Astrocyte (in vitro differentiated cells and primary cell): ENCODE measurements around the gene SPANXC. TPM values are rescaled to one million over a fixed set of nuclear protein-coding genes. Genes with fewer than 3 reads are reported as not detected.

Experiments
- DNase-seq: peaks from one replicate; pipeline ENCODE4 v3.0.0-alpha.2; 2010; ENCODE audit warnings: low read depth
- FAIRE-seq: peaks from 2 replicates; lab custom pipeline; 2011; peaks lifted over from hg19 to GRCh38; lab: Jason Lieb, UNC
- H2AFZ ChIP-seq: 2 replicates; pipeline ENCODE4 v1.6.0; 2012; ENCODE audit warnings: low read depth, low read length, inconsistent platforms
- H3K27ac ChIP-seq: 2 replicates; pipeline ENCODE4 v1.5.1; 2011; ENCODE audit warnings: low read depth, low read length, inconsistent platforms
- H3K27me3 ChIP-seq: 2 replicates; pipeline ENCODE4 v1.6.0; 2011; ENCODE audit warnings: low read length, inconsistent platforms; ENCODE audit not compliant: insufficient read depth
- H3K36me3 ChIP-seq: 2 replicates; pipeline ENCODE4 v1.5.1; 2011; ENCODE audit warnings: low read length, inconsistent platforms; ENCODE audit not compliant: insufficient read depth
- H3K4me1 ChIP-seq: 2 replicates; pipeline ENCODE4 v1.5.1; 2011; ENCODE audit warnings: low read length, inconsistent platforms; ENCODE audit not compliant: insufficient read depth
- H3K4me2 ChIP-seq: 2 replicates; pipeline ENCODE4 v1.6.0; 2012; ENCODE audit warnings: low read length, inconsistent platforms
- H3K4me3 ChIP-seq: 2 replicates; pipeline ENCODE4 v1.5.1; 2011; ENCODE audit warnings: low read depth, mild to moderate bottlenecking, low read length, inconsistent platforms; ENCODE audit not compliant: insufficient read depth
- H3K79me2 ChIP-seq: 2 replicates; pipeline ENCODE4 v1.6.0; 2012; ENCODE audit warnings: mild to moderate bottlenecking, low read length, inconsistent platforms; ENCODE audit not compliant: insufficient read depth
- H3K9ac ChIP-seq: 2 replicates; pipeline ENCODE4 v1.6.0; 2012; ENCODE audit warnings: mild to moderate bottlenecking, low read length, inconsistent platforms
- H3K9me3 ChIP-seq: 2 replicates; pipeline ENCODE4 v1.5.1; 2012; ENCODE audit warnings: low read depth, mild to moderate bottlenecking, low read length, inconsistent platforms; ENCODE audit not compliant: insufficient read depth
- H4K20me1 ChIP-seq: 2 replicates; pipeline ENCODE4 v1.6.0; 2012; ENCODE audit warnings: low read length, inconsistent platforms; ENCODE audit not compliant: insufficient read depth
- H3K27ac Mint-ChIP-seq: one replicate; pipeline ENCODE4 v1.8.0; 2021; ENCODE audit warnings: mild to moderate bottlenecking, mixed read lengths; ENCODE audit not compliant: unreplicated experiment
- H3K27me3 Mint-ChIP-seq: one replicate; pipeline ENCODE4 v1.8.0; 2021; ENCODE audit warnings: low read depth, mixed read lengths; ENCODE audit not compliant: unreplicated experiment
- H3K36me3 Mint-ChIP-seq: one replicate; pipeline ENCODE4 v1.8.0; 2021; ENCODE audit warnings: low read depth, mixed read lengths; ENCODE audit not compliant: unreplicated experiment
- H3K4me1 Mint-ChIP-seq: one replicate; pipeline ENCODE4 v1.8.0; 2021; ENCODE audit warnings: low read depth, mixed read lengths; ENCODE audit not compliant: unreplicated experiment
- H3K4me3 Mint-ChIP-seq: one replicate; pipeline ENCODE4 v1.8.0; 2021; ENCODE audit warnings: mild to moderate bottlenecking, moderate library complexity, mixed read lengths; ENCODE audit not compliant: unreplicated experiment
- H3K9me3 Mint-ChIP-seq: one replicate; pipeline ENCODE4 v1.8.0; 2021; ENCODE audit warnings: mild to moderate bottlenecking, mixed read lengths; ENCODE audit not compliant: unreplicated experiment
- CTCF ChIP-seq: IDR thresholded peaks from 2 replicates; pipeline ENCODE4 v1.5.1; 2011; ENCODE audit warnings: low read depth, mild to moderate bottlenecking, inconsistent platforms, low read length, moderate library complexity; ENCODE audit not compliant: insufficient read depth
- EZH2 ChIP-seq: IDR thresholded peaks from 2 replicates; pipeline ENCODE4 v1.6.1; 2012; ENCODE audit warnings: mild to moderate bottlenecking, low read length, inconsistent platforms; ENCODE audit not compliant: insufficient read depth
- total RNA-seq: library from RNA; stranded (reverse); gene quantifications from 2 replicates; pipeline ENCODE4 v1.2.1, GENCODE V29; 2021

SPANXC gene
- total RNA-seq, 1 donor from 2014 or later, result not detected

DNA sequence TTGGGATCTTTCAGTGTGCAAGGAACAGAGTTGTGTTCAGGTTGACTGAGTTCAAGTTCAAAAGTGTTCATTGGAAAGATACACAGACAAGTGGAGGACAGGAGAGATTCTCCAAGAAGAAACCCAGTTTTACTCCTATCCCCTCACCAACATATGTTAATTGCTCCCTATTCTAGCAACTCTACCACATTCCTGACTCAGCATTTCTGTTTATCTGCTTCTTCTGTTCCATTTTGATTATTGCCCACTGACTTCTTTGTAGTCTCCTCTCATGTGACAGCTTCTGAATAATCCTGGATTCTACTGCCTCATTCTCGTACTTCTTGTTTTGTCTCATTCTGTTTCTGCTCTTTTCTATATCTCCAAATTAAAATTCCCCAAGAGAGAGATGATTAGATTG lies 15.8 kb upstream of the SPANXC start:
- FAIRE-seq, result peak; percentile 89

DNA sequence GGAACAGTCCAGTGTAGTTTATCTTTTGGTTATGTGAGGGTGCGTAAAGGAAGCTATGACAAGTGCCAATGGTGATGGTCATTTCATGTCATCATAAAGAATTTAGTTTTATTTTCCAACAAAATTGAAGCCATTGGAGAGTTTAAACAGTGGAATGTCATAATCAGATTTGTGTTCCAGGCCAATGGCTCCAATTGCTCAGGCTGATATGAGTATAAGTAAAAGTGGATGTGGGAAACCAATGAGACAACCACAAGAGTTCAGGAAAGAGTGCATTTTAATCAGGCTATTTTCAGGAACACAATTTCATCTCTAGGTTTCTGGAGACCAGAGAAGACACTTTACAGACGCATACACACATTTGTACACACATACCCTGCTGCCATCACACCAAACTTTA lies 20.7 kb downstream of the SPANXC start:
- Mint-ChIP-seq H3K36me3 (no peaks in the 10 kb centered on the region), H3K27me3 (no peaks in the 10 kb centered on the region), H3K4me1 (peaks cover 21% of the 10 kb centered on the region), H3K4me3 (no peak overlapping the region), H3K27ac (no peak overlapping the region), H3K9me3 (peaks cover 3% of the 10 kb centered on the region)
- peak; percentile 38 for DNase-seq
- Histone ChIP-seq H3K9me3 (no peaks in the 10 kb centered on the region), H3K4me3 (peak overlapping the region; percentile 23), H3K36me3 (no peaks in the 10 kb centered on the region), H4K20me1 (no peaks in the 10 kb centered on the region), H3K4me2 (peak overlapping the region; percentile 22), H3K4me1 (peaks cover 11% of the 10 kb centered on the region), H3K27ac (no peak overlapping the region), H2AFZ (no peak overlapping the region), H3K27me3 (no peaks in the 10 kb centered on the region), H3K9ac (no peak overlapping the region), H3K79me2 (no peaks in the 10 kb centered on the region)
- FAIRE-seq, result peak; percentile 94
- TF ChIP-seq EZH2 (no peak), CTCF (no peak)

More for the DNA sequence above, 15.8 kb upstream of the SPANXC start:
- peaks cover 3% of the 10 kb centered on the region for H3K9me3 Mint-ChIP-seq
- H4K20me1 ChIP-seq, result no peaks in the 10 kb centered on the region
- no peaks in the 10 kb centered on the region for H3K36me3 Mint-ChIP-seq
- H3K79me2 ChIP-seq, result no peaks in the 10 kb centered on the region
- TF ChIP-seq EZH2, result no peak
- no peaks in the 10 kb centered on the region for H3K27me3 ChIP-seq
- H3K4me1 ChIP-seq, result no peaks in the 10 kb centered on the region
- no peak overlapping the region for H3K4me3 Mint-ChIP-seq
- no peak overlapping the region for H3K4me2 ChIP-seq
- no peaks in the 10 kb centered on the region for H3K4me1 Mint-ChIP-seq
- DNase-seq, result no peak
- H3K27ac ChIP-seq, result no peak overlapping the region
- H3K36me3 ChIP-seq, result no peaks in the 10 kb centered on the region
- H3K27ac Mint-ChIP-seq, result no peak overlapping the region
- no peaks in the 10 kb centered on the region for H3K9me3 ChIP-seq
- no peak overlapping the region for H3K9ac ChIP-seq
- no peak overlapping the region for H2AFZ ChIP-seq
- H3K4me3 ChIP-seq, result no peak overlapping the region
- H3K27me3 Mint-ChIP-seq, result no peaks in the 10 kb centered on the region

GRCh38 chrX:141220342-141221008 lies 21.8 kb downstream of the SPANXC start:
- Histone ChIP-seq H3K27me3 (no peaks in the 10 kb centered on the region), H3K9ac (no peak overlapping the region), H3K4me1 (peaks cover 11% of the 10 kb centered on the region), H2AFZ (no peak overlapping the region), H3K79me2 (no peaks in the 10 kb centered on the region), H3K4me3 (no peak overlapping the region), H3K27ac (peak overlapping the region; percentile 47), H3K4me2 (peak overlapping the region; percentile 22), H4K20me1 (no peaks in the 10 kb centered on the region), H3K36me3 (no peaks in the 10 kb centered on the region), H3K9me3 (no peaks in the 10 kb centered on the region)
- H3K36me3 Mint-ChIP-seq, result no peaks in the 10 kb centered on the region
- peaks cover 3% of the 10 kb centered on the region for H3K9me3 Mint-ChIP-seq
- H3K4me3 Mint-ChIP-seq, result no peak overlapping the region
- H3K4me1 Mint-ChIP-seq, result peaks cover 21% of the 10 kb centered on the region
- TF ChIP-seq EZH2 (no peak), CTCF (no peak)
- DNase-seq (peak; percentile 79), FAIRE-seq (peak; percentile 100)
- H3K27me3 Mint-ChIP-seq, result no peaks in the 10 kb centered on the region
- H3K27ac Mint-ChIP-seq, result peak overlapping the region; percentile 66
